ENCODE results near the gene PCP4.
A peak's percentile ranks its signal among the peaks of the same experiment; 100 is the strongest.

PCP4 gene

DNA sequence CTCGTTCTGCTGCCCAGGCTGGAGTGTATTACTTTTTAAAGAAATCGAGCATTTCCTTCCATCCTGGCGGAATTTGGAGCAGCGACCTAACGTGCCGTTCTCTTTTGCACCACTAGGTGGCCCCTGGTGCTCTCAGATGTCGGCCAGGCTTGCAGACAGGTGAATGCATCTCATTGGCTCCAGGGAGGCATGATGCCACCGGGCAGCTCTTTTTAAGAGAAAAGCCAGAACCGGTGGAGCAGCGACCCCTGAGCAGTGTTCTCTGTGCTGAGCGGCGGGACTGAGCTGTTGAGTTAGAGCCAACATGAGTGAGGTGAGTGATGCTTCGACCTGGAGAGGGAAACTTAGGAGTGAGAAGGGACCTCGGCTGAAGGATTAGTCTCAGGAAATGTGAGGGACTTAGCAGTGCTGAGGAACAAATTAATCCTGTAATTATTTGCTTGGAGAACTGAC lies at the start of gene PCP4:
PCP4 (plus strand) TSS at position 241 of the 453 bp plus-strand sequence; CDS start at position 305, 64 bp downstream.
- H3K27ac ChIP-seq (ENCODE audit: low read length), result no peak within 1 kb of the TSS
- H3K9ac ChIP-seq (ENCODE audit: low read depth, low read length), result no peak within 1 kb of the TSS
- peak; percentile 51 for DNase-seq
- no peak within 1 kb of the TSS for H3K4me2 ChIP-seq (ENCODE audit: insufficient read depth, low read length)
- no peaks in the 10 kb centered on the region for H3K36me3 ChIP-seq (ENCODE audit: insufficient read depth, low read length)
- no peaks in the 10 kb centered on the region for H4K20me1 ChIP-seq (ENCODE audit: insufficient read depth, low read length)
- ATAC-seq (ENCODE audit: insufficient read depth, low read depth), result peak; percentile 70
- peaks cover 13% of the 10 kb centered on the region for H3K27me3 ChIP-seq (ENCODE audit: insufficient read depth, low read length, poor library complexity)
- no peak within 1 kb of the TSS for H3K4me3 ChIP-seq (ENCODE audit: low read depth in 1 of 2, low read length in 2 of 2)
- no peak for TF ChIP-seq EZH2 (IDR thresholded peaks at IDR 0.05; ENCODE audit: borderline replicate concordance, low read depth, low read length, severe bottlenecking)
- TF ChIP-seq, protein P1, sequence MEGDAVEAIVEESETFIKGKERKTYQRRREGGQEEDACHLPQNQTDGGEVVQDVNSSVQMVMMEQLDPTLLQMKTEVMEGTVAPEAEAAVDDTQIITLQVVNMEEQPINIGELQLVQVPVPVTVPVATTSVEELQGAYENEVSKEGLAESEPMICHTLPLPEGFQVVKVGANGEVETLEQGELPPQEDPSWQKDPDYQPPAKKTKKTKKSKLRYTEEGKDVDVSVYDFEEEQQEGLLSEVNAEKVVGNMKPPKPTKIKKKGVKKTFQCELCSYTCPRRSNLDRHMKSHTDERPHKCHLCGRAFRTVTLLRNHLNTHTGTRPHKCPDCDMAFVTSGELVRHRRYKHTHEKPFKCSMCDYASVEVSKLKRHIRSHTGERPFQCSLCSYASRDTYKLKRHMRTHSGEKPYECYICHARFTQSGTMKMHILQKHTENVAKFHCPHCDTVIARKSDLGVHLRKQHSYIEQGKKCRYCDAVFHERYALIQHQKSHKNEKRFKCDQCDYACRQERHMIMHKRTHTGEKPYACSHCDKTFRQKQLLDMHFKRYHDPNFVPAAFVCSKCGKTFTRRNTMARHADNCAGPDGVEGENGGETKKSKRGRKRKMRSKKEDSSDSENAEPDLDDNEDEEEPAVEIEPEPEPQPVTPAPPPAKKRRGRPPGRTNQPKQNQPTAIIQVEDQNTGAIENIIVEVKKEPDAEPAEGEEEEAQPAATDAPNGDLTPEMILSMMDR (IDR thresholded peaks at IDR 0.05; ENCODE audit: borderline replicate concordance, extremely low read depth, low read length, poor library complexity, severe bottlenecking), result peak; percentile 91
- no peaks in the 10 kb centered on the region for H3K4me1 ChIP-seq (ENCODE audit: insufficient read depth, low read length)
- H3K9me3 ChIP-seq (ENCODE audit: insufficient read depth, low read length, severe bottlenecking), result no peaks in the 10 kb centered on the region
- no peaks in the 10 kb centered on the region for H3K79me2 ChIP-seq (ENCODE audit: insufficient read depth, low read length)
- no peak within 1 kb of the TSS for H2AFZ ChIP-seq (ENCODE audit: low read depth, low read length)

DNA sequence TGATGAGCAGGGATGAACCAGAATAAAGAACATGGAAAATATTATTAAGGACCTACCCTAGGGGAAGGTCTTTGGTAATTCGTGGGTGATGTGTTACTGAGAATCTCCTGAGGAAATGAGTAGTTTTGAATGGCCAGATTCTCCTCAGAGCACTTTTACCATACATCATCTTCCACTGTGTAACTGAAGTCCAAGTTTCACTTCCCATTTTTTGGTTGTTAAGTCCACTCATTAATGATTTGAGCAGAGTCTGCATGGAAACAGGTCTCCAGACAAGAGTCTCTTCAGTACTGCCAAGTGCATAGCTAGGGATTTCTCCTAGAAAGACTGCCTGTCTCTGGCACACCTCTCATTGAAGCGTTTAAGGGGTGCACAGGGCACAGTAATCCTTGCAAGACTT lies 48.7 kb upstream of the PCP4 start:
- Histone ChIP-seq H3K4me1 (ENCODE audit: insufficient read depth, low read length) (no peaks in the 10 kb centered on the region), H4K20me1 (ENCODE audit: insufficient read depth, low read length) (no peaks in the 10 kb centered on the region), H3K9me3 (ENCODE audit: insufficient read depth, low read length, severe bottlenecking) (no peaks in the 10 kb centered on the region), H3K27me3 (ENCODE audit: insufficient read depth, low read length, poor library complexity) (no peaks in the 10 kb centered on the region), H3K79me2 (ENCODE audit: insufficient read depth, low read length) (no peaks in the 10 kb centered on the region), H3K27ac (ENCODE audit: low read length) (no peak overlapping the region), H3K4me3 (ENCODE audit: low read depth in 1 of 2, low read length in 2 of 2) (no peak overlapping the region), H2AFZ (ENCODE audit: low read depth, low read length) (no peak overlapping the region), H3K4me2 (ENCODE audit: insufficient read depth, low read length) (no peak overlapping the region), H3K36me3 (ENCODE audit: insufficient read depth, low read length) (no peaks in the 10 kb centered on the region), H3K9ac (ENCODE audit: low read depth, low read length) (no peak overlapping the region)
- DNase-seq, result no peak
- no peak for TF ChIP-seq EZH2 (IDR thresholded peaks at IDR 0.05; ENCODE audit: borderline replicate concordance, low read depth, low read length, severe bottlenecking)
- TF ChIP-seq, protein P1 (IDR thresholded peaks at IDR 0.05; ENCODE audit: borderline replicate concordance, extremely low read depth, low read length, poor library complexity, severe bottlenecking), result no peak
- no peak for ATAC-seq (ENCODE audit: insufficient read depth, low read depth)

GRCh38 chr21:39822042-39822441 lies 45.2 kb upstream of the PCP4 start:
- no peak for ATAC-seq (ENCODE audit: insufficient read depth, low read depth)
- no peak for DNase-seq

More at GRCh38 chr21:39822042-39822441, 45.2 kb upstream of the PCP4 start:
- no peak overlapping the region for H3K27ac ChIP-seq (ENCODE audit: low read length)
- H3K27me3 ChIP-seq (ENCODE audit: insufficient read depth, low read length, poor library complexity), result peaks cover 3% of the 10 kb centered on the region
- H3K4me3 ChIP-seq (ENCODE audit: low read depth in 1 of 2, low read length in 2 of 2), result no peak overlapping the region
- H3K79me2 ChIP-seq (ENCODE audit: insufficient read depth, low read length), result no peaks in the 10 kb centered on the region
- no peaks in the 10 kb centered on the region for H4K20me1 ChIP-seq (ENCODE audit: insufficient read depth, low read length)
- H3K4me2 ChIP-seq (ENCODE audit: insufficient read depth, low read length), result no peak overlapping the region
- H3K9me3 ChIP-seq (ENCODE audit: insufficient read depth, low read length, severe bottlenecking), result no peaks in the 10 kb centered on the region
- no peak overlapping the region for H3K9ac ChIP-seq (ENCODE audit: low read depth, low read length)
- no peaks in the 10 kb centered on the region for H3K36me3 ChIP-seq (ENCODE audit: insufficient read depth, low read length)
- H3K4me1 ChIP-seq (ENCODE audit: insufficient read depth, low read length), result no peaks in the 10 kb centered on the region
- no peak for TF ChIP-seq EZH2 (IDR thresholded peaks at IDR 0.05; ENCODE audit: borderline replicate concordance, low read depth, low read length, severe bottlenecking)
- TF ChIP-seq, protein P1 (IDR thresholded peaks at IDR 0.05; ENCODE audit: borderline replicate concordance, extremely low read depth, low read length, poor library complexity, severe bottlenecking), result no peak
- no peak overlapping the region for H2AFZ ChIP-seq (ENCODE audit: low read depth, low read length)

Measured in DND-41 (cell line).